ENCODE measurements around the gene MACROD1.

Gene MACROD1

GRCh38 chr11:64150481-64151239 lies 15.3 kb downstream of the MACROD1 start:
- no peak for DNase-seq

GRCh38 chr11:64150051-64150450 lies 15.9 kb downstream of the MACROD1 start:
- DNase-seq = no peak

GRCh38 chr11:64148917-64149617 lies 16.8 kb downstream of the MACROD1 start:
- no peak for DNase-seq

- DNase-seq = peak; percentile 6
These were observed 17.5 kb downstream of the MACROD1 start for GRCh38 chr11:64148226-64148916.

GRCh38 chr11:64146036-64146955 lies 19.6 kb downstream of the MACROD1 start:
- DNase-seq = peak; percentile 39

- no peak for DNase-seq
These were observed 21.1 kb downstream of the MACROD1 start for GRCh38 chr11:64144587-64145472.

- no peak for DNase-seq
These were observed 24.7 kb downstream of the MACROD1 start for GRCh38 chr11:64141081-64141783.

GRCh38 chr11:64140082-64140481 lies 25.8 kb downstream of the MACROD1 start:
- DNase-seq = no peak

- no peak for DNase-seq
These were observed 26.9 kb downstream of the MACROD1 start for GRCh38 chr11:64139049-64139448.

GRCh38 chr11:64138398-64138797 lies 27.5 kb downstream of the MACROD1 start:
- no peak for DNase-seq

GRCh38 chr11:64136765-64137441 lies 29.0 kb downstream of the MACROD1 start:
- DNase-seq = no peak

GRCh38 chr11:64135711-64136110 lies 30.2 kb downstream of the MACROD1 start:
- DNase-seq = no peak

- DNase-seq = no peak
These were observed 30.9 kb downstream of the MACROD1 start for GRCh38 chr11:64134963-64135362.

- no peak for DNase-seq
These were observed 32.8 kb downstream of the MACROD1 start for GRCh38 chr11:64132982-64133705.

- DNase-seq = no peak
These were observed 33.6 kb downstream of the MACROD1 start for GRCh38 chr11:64132191-64132771.

GRCh38 chr11:64131683-64132190 lies 34.2 kb downstream of the MACROD1 start:
- peak; percentile 11 for DNase-seq

GRCh38 chr11:64130618-64131017 lies 35.3 kb downstream of the MACROD1 start:
- no peak for DNase-seq

- no peak for DNase-seq
These were observed 36.5 kb downstream of the MACROD1 start for GRCh38 chr11:64129403-64129802.
